MM.1S (cell line): ENCODE measurements around the gene MCF2L2.

Experiments
- CTCF ChIP-seq: fragments of 300-600 bp; sonication (generic); IDR thresholded peaks from 2 replicates; pipeline ENCODE4 v1.5.1; 2016; ENCODE audit warnings: antibody characterized with exemption, low read length, mixed read lengths
- EZH2 ChIP-seq: fragments of 300-600 bp; sonication (generic); optimal IDR thresholded peaks from 2 replicates; pipeline ENCODE3; 2017; ENCODE audit warnings: low read depth, mild to moderate bottlenecking, antibody characterized with exemption, low read length, mixed read lengths
- EZH2phosphoT487 ChIP-seq: fragments of 300-600 bp; sonication (generic); IDR thresholded peaks from 2 replicates; pipeline ENCODE4 v1.6.1; 2018; ENCODE audit warnings: antibody characterized with exemption, low read length

- TF ChIP-seq CTCF = no peak
- no peak for TF ChIP-seq EZH2
- TF ChIP-seq EZH2phosphoT487 = no peak
Observed at GRCh38 chr3:183477801-183478456, 49.5 kb upstream of the MCF2L2 start.
